Fibroblast of lung (primary cell): ENCODE results near the gene SGIP1. TPM values are rescaled to one million over a fixed set of nuclear protein-coding genes. Genes with fewer than 3 reads are reported as not detected.
A peak's percentile ranks its signal among the peaks of the same experiment; 100 is the strongest.

Experiments
- DNase-seq, 2 donors: peaks; one replicate each; pipeline versions ENCODE4 v3.0.0 to v3.0.0-alpha.2; 2010; ENCODE audit warnings: low read depth in 2 of 2
- H2AFZ ChIP-seq: 2 replicates; pipeline ENCODE4 v1.5.1; 2012; ENCODE audit warnings: low read length, control low read depth, inconsistent platforms
- H3K27ac ChIP-seq: 2 replicates; pipeline ENCODE4 v1.5.1; 2011; ENCODE audit warnings: low read length, control low read depth; ENCODE audit not compliant: insufficient read depth
- H3K27me3 ChIP-seq: 2 replicates; pipeline ENCODE4 v1.5.1; 2011; ENCODE audit warnings: mild to moderate bottlenecking, low read length; ENCODE audit not compliant: control insufficient read depth, insufficient read depth
- H3K36me3 ChIP-seq: 2 replicates; pipeline ENCODE4 v1.5.1; 2011; ENCODE audit warnings: low read length; ENCODE audit not compliant: control insufficient read depth, insufficient read depth
- H3K4me1 ChIP-seq: 2 replicates; pipeline ENCODE4 v1.5.1; 2011; ENCODE audit warnings: low read length; ENCODE audit not compliant: control insufficient read depth, insufficient read depth; ENCODE audit errors: extremely low read depth
- H3K4me2 ChIP-seq: 2 replicates; pipeline ENCODE4 v1.5.1; 2011; ENCODE audit warnings: low read length, control low read depth; ENCODE audit not compliant: insufficient read depth; ENCODE audit errors: extremely low read depth
- H3K4me3 ChIP-seq, 4 experiments: fragments of 200-600 bp in 1 of 4; sonication (generic) in 1 of 4; replicated peaks in 1 of 4; 2 replicates each; pipeline ENCODE4 v1.5.1; 2011 to 2016; ENCODE audit warnings: low read length in 4 of 4, low read depth in 3 of 4, mild to moderate bottlenecking in 3 of 4, control low read depth in 2 of 4, inconsistent platforms in 1 of 4, mixed read lengths in 1 of 4; ENCODE audit not compliant: insufficient read depth in 1 of 4; ENCODE audit errors: control extremely low read depth in 1 of 4
- H3K79me2 ChIP-seq: 2 replicates; pipeline ENCODE4 v1.5.1; 2012; ENCODE audit warnings: mild to moderate bottlenecking, low read length, inconsistent platforms; ENCODE audit not compliant: control insufficient read depth, insufficient read depth
- H3K9ac ChIP-seq: 2 replicates; pipeline ENCODE4 v1.5.1; 2011; ENCODE audit warnings: mild to moderate bottlenecking, low read length, control low read depth; ENCODE audit not compliant: insufficient read depth
- H3K9me3 ChIP-seq: 2 replicates; pipeline ENCODE4 v1.5.1; 2012; ENCODE audit warnings: low read depth, low read length; ENCODE audit not compliant: control insufficient read depth, insufficient read depth
- H4K20me1 ChIP-seq: 2 replicates; pipeline ENCODE4 v1.5.1; 2011; ENCODE audit warnings: low read length; ENCODE audit not compliant: control insufficient read depth, insufficient read depth; ENCODE audit errors: extremely low read depth
- CTCF ChIP-seq, 2 donors: IDR thresholded peaks in 1 of 2; conservative IDR thresholded peaks in 1 of 2; 1 replicate in 1 of 2; 2 replicates in 1 of 2; pipeline ENCODE4 v1.5.1; 2011 to 2012; ENCODE audit warnings: low read length in 2 of 2, control low read depth in 1 of 2, inconsistent platforms in 1 of 2, low read depth in 1 of 2, mild to moderate bottlenecking in 1 of 2
- EZH2 ChIP-seq: IDR thresholded peaks from 2 replicates; pipeline ENCODE4 v1.5.1; 2012; ENCODE audit warnings: low read length, control low read depth, mild to moderate bottlenecking; ENCODE audit errors: missing control alignments
- polyA plus RNA-seq, 2 donors: library from polyadenylated mRNA; depleted of rRNA in 1 of 2; stranded (reverse) in 1 of 2; unstranded in 1 of 2; fragments of >200 nt; gene quantifications; 2 replicates each; pipeline ENCODE4 v1.2.1, GENCODE V29; 2011 to 2012; ENCODE audit warnings: missing spikeins in 1 of 2
- total RNA-seq: library from RNA; depleted of rRNA; stranded (reverse); fragments of >200 nt; gene quantifications from 2 replicates; pipeline ENCODE4 v1.2.1, GENCODE V29; 2014

Gene SGIP1
- total and polyA plus RNA-seq, 2 donors (not counting 1 experiment from before 2014, with no cell fraction given) = 37.8 to 77.6 TPM

GRCh38 chr1:66617362-66618184 lies 83.6 kb downstream of the SGIP1 start:
- Histone ChIP-seq H3K4me2 (no peak overlapping the region), H4K20me1 (no peaks in the 10 kb centered on the region), H3K36me3 (peaks cover 2% of the 10 kb centered on the region), H3K4me1 (no peaks in the 10 kb centered on the region), H2AFZ (no peak overlapping the region), H3K27ac (no peak overlapping the region), H3K27me3 (no peaks in the 10 kb centered on the region), H3K79me2 (no peaks in the 10 kb centered on the region), H3K9me3 (no peaks in the 10 kb centered on the region), H3K4me3 (no peak overlapping the region), H3K9ac (no peak overlapping the region)
- DNase-seq = no peak
- TF ChIP-seq CTCF (conservative IDR thresholded peaks at IDR 0.05 in 1 of 2, IDR thresholded peaks at IDR 0.05 in 1 of 2; ENCODE audit: low read depth in 1 of 2, low read length in 2 of 2) = no peak
- TF ChIP-seq EZH2 = no peak

GRCh38 chr1:66618390-66618789 lies 84.4 kb downstream of the SGIP1 start:
- Histone ChIP-seq H3K4me1 (no peaks in the 10 kb centered on the region), H2AFZ (no peak overlapping the region), H3K9me3 (no peaks in the 10 kb centered on the region), H3K79me2 (no peaks in the 10 kb centered on the region), H3K4me2 (no peak overlapping the region), H3K27me3 (no peaks in the 10 kb centered on the region), H3K9ac (no peak overlapping the region), H3K4me3 (no peak overlapping the region), H3K36me3 (peaks cover 2% of the 10 kb centered on the region), H3K27ac (no peak overlapping the region), H4K20me1 (no peaks in the 10 kb centered on the region)
- no peak for TF ChIP-seq CTCF (conservative IDR thresholded peaks at IDR 0.05 in 1 of 2, IDR thresholded peaks at IDR 0.05 in 1 of 2; ENCODE audit: low read depth in 1 of 2, low read length in 2 of 2)
- peak in 1 of 2 donors; percentile 47 for DNase-seq

GRCh38 chr1:66623812-66624211 lies 89.9 kb downstream of the SGIP1 start:
- H3K9ac ChIP-seq = no peak overlapping the region

More at GRCh38 chr1:66623812-66624211, 89.9 kb downstream of the SGIP1 start:
- peak; percentile 19 to 89 for DNase-seq
- Histone ChIP-seq H3K27me3 (no peaks in the 10 kb centered on the region), H4K20me1 (no peaks in the 10 kb centered on the region), H3K79me2 (no peaks in the 10 kb centered on the region), H3K9me3 (no peaks in the 10 kb centered on the region), H3K4me3 (no peak overlapping the region), H3K4me2 (peak overlapping the region; percentile 33), H3K36me3 (peaks cover 3% of the 10 kb centered on the region), H3K4me1 (peaks cover 7% of the 10 kb centered on the region), H3K27ac (peak overlapping the region; percentile 7), H2AFZ (no peak overlapping the region)
- TF ChIP-seq CTCF (conservative IDR thresholded peaks at IDR 0.05 in 1 of 2, IDR thresholded peaks at IDR 0.05 in 1 of 2; ENCODE audit: low read depth in 1 of 2, low read length in 2 of 2) = no peak
- TF ChIP-seq EZH2 = no peak
